CD4-positive, alpha-beta T cell treated with Interleukin-6 at 100 ng/mL for 8 hours (primary cell): ENCODE data around the gene MYO9B.
"Not testable (repeated sequence)": the region's sequence is repeated elsewhere in the genome, so short reads cannot be mapped to it uniquely, and the experiment has no call there.

Experiments
- DNase-seq: peaks from one replicate; pipeline ENCODE4 v3.0.0-alpha.2; 2020; ENCODE audit warnings: mixed read lengths, low spot score

Gene MYO9B

DNA sequence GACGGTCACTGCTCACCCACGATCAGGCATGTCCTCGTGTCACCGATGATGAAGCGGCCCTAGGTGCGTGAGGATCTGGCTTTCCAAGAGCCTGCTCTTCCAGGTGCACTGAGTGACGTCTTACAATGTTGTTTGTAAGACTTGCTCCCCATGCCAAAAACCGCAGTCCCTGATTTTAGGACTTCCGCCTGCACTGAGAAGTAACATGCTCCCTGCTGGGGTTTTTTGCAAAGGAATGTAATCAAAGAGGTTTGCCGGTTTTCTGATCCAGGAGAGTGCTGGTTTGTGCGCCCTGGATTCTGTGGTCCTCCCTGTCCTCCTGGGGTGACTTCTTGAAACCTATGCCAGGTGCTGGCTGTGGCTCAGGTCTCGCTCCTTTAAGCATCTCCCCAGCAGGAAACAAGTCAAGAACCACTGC is 38.8 kb downstream of the MYO9B start:
- DNase-seq: no peak

DNA sequence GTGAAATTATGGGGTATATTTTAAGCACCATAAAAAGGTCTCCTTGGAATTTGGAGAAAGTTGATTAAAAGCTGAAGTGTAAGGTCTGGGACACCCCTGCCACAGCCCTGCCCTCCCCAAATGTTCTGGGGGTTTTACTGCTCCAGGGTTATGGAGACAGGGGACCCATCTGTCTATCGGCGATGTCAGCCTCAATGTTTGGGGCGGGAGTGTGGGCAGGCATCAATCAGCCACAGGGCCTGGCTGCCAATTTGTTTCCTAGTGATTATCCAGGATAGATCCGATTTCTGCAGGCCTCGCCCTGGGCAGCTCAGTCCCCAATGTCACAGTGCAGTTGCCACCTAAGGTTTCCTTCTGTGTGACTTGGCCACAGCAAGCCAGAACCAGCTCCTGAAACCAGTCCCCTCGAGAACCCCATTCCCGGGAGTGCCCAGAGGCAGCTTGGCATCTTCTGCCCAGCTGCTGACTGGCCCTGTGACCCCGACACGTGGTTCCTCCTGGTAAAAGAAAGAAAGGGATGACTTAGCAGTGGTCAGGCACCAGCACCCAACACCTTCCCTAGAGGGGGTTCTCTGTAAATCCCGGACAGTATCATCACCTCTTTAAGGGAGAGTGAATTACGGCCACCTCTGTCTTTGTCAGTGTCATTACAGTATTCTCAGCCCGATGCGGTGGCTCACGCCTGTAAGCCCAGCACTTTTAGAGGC is 41.6 kb downstream of the MYO9B start:
- no peak for DNase-seq

DNA sequence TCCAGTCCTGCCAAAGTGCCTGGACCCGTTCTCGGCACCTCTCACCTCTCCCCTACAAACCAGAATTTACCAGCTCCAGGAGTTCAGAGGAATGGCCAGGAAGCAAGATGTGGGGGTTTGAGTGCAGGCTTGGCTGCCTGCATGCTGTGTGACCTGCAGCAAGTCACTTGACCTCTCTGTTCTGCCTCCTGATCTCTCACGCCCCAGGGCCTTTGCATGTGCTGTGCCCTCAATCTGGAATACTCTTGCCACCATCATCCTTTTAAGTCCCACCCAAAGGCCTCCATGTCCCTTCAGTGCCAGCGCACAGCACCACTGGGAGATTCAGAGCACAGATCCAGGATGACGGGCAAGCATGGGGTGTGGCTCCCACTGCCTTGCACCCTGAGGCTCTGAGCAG is 43.4 kb downstream of the MYO9B start:
- no peak for DNase-seq

DNA sequence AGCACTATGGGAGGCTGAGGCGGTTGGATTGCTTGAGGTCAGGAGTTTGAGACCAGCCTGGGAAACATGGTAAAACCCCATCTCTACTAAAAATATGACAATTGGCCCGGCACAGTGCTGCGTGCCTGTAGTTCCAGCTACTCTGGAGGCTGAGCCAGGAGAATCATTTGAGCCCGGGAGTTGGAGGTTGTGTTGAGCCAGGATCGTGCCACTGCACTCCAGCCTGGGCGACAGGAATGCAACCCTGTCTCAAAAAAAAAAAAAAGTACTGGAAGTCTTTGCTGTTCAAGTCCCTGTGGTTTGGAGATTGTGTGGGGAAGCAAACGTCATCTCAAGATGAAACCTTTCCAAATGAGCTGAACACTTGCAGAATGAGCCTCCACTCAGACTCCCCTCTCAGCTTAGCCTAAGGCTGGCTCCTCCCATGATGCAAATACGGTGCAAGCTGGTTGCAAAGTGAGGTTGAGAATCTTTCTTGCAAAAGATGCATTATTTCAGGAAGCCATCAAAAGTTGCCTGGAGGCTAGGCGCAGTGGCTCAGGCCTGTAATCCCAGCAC is 46.2 kb downstream of the MYO9B start:
- DNase-seq: no peak

DNA sequence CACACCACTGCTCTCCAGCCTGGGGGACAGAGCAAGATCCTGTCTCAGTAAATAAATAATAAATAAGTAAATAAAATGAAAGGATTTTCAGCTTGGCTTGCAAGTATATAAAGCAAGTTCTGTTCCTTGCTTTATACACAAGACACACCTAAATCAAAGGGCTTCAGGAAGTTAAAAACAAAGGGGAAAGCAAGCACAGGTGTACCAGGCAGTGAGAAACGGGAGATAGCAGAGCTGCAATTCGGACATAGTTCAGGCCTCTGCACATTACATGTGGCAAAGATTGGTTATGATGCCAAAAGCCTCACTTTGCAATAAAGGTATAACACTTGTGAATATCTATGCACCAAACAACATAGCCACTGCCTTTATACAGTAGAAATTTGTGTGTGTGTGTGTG is 47.5 kb downstream of the MYO9B start:
- DNase-seq: no peak

DNA sequence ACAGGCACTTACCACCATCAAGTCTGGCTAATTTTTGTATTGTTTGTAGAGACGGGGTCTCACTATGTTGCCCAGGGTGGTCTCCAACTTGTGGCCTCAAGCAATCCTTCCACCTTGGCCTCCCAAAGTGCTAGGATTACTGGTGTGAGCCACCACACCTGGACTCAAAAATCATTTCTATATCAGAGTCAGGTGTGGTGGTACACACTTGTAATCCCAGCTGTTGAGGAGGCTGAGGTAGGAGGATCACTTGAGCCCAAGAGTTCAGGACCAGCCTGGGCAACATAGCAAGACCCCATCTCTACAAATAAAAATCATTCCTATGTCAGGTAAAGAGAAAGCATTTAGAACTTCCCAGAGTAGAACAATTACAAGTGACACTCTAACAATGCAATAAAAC is 48.4 kb downstream of the MYO9B start:
- DNase-seq: no peak

DNA sequence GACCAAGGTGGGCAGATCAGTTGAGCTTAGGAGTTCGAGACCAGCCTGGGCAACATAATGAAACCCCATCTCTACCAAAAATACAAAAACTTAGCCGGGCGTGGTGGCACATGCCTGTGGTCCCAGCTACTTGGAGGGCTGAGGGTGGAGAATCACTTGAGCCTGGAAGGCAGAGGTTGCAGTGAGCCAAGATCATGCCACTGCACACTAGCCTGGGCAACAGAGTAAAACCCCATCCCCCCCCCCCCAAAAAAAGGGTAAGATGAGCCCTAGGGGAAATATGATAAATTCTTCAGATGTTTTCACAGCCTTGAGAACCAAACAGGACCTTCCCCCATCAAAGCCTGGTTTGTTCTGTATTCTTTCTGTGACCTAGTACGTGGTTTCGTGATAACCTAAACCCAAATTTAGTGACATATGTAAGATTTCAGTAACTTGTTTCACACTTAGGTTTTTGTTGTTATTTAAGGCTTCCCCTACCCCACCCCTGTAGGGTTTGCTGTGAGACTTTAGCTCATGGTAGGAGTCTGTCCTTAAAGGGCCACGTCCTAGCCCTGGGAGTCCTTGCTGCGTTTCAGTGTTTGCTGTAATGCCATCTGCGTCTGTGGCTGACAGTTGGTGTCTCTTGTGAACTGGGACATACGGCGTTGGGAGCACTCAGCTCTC is 49.6 kb downstream of the MYO9B start:
- DNase-seq: peak; percentile 52

DNA sequence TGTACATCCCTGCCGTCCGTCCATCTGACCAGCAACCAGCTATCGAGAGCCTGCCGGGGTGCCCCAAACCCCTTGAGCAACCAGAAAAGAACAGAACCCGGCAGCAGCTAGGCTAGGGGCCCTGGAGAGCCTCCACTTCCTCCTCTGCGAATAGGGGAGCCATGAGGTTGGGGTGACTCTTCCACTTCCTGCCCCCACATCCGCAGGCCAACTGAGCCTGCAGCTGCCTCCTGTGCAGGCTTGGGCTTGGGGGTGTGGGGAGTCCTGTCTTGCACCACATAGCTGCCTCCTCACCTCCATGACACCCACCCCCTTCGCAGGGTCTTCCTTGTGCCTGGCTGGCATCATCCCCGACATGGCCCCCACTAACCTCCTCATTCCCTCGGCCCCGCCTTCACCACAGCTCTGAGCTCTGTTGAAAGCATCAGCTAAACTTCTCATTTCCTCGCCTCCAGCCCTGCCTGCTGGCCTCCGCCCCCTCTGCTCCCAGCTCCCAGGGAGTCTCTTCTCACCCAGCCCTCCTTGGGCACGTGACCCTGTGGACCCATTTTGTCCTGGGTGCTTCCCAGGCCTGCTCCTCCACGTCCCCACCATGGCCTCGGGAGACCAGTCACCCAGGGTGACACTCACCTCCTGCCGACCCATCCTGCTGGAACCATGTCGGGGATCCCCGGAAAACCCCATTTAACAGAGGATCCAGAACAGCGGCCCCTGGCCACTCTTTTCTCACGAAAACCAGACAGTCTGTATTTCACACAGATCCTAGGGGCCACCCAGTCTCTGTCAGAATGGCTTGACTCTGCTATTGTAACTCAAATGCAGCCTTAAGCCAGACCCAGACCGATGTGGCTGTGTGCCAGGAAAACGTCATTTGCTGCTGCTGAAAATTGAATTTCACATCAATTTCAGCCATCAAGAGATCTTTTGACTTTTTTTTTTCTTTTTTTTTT is 50.4 kb downstream of the MYO9B start:
- peak; percentile 85 for DNase-seq

DNA sequence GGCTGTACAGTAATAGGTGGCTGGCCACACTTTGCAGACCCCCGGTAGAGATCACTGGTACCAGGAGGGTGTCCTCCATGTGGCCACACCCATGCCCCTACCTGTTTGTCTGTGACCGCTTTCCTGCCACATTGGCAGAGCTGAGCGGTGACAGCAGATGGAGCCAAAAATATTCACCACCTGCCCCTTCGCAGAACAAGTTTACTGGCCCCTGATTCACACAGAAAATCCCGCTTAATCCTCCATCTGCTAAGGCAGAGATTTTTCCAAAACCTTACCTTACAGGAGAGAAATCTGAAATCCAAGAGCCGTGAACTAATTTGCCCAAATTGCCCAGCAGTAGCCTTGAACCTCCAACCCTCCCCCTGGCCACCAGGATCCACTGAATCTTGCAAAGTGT is 52.1 kb downstream of the MYO9B start:
- no peak for DNase-seq

DNA sequence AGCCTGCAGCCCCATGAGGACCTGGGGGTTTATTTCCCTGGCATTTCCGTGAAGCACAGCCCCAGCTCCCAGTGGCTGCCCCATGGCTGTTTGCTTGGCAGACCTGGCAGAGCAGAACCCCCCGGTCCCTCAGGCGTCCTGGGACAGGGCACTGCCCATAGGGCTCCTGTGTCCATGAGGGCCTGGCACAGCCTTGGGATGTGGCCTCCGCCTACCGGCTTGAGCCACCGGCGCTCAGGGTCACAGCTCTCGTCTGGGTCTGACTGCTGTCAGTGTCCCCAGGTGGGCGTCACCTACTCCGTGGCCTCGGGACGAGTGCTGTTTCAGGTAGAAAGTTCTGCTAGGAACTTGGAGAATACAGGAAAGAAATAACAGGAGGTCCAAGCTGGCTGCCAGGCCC is 52.8 kb downstream of the MYO9B start:
- DNase-seq: no peak

DNA sequence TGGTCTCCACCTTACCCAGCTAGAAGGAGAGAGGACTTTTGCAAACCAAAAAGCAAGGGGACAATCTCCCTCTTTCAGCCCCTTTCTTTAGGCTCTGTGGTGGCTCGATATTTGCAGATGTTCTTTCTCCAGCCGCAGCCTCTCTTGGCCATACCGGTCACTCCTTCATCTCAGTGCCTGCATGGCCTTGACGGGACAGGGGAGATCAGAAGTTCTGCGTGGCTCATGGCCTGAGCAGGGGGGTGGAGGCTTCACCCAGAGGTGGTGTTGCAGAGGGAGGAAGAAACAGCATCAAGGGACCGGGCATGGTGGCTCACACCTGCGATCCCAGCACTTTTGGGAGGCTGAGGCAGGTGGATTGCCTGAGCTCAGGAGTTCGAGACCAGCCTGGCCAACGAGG is 53.2 kb downstream of the MYO9B start:
- DNase-seq: no peak

DNA sequence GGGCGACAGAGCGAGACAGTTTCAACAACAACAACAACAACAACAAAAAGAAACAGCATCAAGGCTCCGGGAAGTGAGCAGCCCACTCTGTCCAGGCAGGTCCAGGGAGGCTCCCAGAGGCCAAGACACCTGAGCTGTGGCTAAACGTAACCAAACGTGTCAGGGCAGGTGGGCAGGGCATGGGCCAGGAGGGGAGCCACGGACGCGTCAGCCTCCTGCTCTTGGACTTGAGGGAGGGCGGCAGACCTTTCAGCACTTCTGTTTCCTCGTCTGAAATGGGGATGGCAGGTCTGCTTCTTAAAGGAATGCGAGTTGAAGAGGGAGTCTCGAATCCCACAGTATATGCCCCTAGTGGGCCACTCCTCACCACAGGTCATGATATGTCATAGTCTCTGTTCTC is 53.8 kb downstream of the MYO9B start:
- no peak for DNase-seq

DNA sequence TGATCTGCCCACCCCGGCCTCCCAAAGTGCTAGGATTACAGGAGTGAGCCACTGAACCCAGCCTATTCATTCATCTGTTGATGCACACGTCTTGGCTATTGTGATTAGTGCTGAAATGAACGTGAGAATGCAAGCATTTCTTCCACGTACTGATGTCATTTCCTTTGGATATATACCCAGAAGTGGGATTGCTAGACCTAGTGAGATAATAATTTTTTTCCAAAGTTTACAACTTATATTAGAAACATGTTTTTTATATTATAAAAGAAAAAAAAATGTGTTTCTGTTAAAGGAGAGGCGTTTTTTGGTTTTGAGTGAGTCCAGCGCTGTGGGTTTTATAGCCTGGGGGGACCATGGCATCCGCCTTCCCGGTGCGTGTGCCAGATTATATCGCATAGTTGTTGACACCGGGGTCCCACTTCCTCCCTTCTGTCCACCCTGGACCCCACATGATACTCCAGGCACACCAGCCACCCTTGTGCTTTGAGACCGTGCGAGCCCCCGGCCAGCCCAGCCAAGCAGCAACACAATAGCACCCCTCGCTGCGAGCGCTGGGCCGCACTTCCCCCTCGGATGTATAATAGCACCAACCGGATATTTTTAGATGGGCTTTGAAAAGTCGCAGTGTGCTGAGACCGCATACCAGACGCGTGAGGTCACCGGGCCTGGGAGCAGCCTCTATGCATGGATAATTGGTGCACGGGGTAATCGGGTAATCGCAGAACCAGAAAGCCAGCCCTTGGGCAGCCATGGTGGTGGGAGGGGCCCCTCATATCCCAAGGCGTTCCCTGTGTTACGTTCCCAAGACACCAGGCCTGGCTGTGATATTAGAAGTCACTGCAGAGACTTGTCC is 59.6 kb downstream of the MYO9B start:
- peak; percentile 19 for DNase-seq

DNA sequence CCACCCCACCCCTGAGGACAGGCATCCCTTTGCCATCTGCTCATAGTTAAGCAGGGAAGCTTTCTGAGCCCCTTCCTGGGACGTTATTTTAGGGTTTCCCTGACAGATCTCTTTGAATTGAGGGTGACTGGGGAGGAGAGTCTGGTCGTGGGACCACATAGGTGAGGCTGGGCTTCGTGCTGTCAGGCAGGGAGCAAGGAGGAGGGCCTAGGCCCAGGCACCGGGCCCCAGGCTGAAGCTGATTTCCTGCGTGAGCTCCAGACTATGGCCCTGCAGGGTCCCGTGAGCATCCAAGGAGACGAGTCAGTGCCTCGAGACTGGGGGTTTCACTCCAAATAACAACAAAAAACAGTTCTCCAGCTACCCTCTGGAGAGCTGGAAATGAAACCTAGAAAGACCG is 60.4 kb downstream of the MYO9B start:
- no peak for DNase-seq

DNA sequence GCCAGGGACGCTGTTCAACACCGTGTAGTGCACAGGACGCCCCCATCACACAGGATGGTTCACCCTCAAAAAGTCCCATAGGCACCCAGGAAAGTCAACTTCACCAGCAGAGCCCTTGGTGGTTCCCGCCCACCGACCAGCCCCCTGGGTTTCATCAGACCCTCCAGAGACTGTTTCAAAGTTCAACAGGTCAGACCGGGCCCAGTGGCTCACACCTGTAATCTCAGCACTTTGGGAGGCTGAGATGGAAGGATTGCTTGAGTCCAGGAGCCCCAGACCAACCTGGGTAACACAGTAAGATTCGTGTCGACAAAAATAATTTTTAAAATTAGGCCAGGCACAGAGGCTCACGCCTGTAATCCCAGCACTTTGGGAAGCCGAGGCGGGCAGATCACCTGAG is 61.0 kb downstream of the MYO9B start:
- no peak for DNase-seq

DNA sequence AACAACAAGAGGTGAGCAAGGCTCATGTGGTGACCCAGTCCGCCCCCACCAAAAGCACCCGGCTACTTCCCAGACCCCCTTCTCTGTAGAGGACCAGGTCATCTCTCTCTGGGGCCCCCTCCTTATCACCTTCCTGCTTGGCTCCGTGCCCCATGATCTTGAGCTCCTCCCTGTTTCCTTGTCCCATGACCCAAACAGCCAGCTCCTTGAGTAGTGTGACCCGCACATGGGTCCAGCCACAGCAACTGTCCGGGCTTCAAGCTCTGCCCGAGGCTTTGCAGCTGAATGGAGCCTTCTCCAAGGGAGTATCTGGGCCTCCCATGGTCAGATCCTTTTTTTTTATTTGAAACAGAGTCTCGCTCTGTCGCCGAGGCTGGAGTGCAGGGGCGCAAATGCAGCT is 61.8 kb downstream of the MYO9B start:
- no peak for DNase-seq

DNA sequence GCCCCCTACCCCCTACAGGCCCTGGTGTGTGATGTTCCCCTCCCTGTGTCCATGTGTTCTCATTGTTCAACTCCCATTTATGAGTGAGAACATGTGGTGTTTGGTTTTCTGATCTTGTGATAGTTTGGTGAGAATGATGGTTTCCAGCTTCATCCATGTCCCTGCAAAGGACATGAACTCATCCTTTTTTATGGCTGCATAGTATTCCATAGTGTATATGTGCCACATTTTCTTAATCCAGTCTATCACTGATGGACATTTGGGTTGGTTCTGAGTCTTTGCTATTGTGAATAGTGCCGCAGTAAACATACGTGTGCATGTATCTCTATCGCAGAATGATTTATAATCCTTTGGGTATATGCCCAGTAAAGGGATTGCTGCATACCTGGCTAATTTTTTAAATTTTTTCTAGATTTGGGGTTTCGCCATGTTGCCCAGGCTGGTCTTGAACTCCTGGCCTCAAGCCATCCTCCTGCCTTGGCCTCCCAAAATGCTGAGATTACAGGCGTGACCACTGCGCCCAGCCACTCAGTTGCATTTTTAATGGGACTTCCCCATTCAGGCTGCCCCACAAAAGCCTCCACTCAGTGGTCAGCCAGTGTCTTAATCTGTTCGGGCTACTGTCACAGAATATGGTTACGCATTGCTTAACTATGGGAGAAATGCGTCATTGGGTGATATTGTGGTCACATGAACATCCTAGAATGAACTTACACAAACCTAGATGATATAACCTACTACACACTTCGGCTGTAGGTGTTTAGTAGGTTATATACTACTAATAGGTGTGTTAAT is 62.7 kb downstream of the MYO9B start:
- not testable (repeated sequence) for DNase-seq

DNA sequence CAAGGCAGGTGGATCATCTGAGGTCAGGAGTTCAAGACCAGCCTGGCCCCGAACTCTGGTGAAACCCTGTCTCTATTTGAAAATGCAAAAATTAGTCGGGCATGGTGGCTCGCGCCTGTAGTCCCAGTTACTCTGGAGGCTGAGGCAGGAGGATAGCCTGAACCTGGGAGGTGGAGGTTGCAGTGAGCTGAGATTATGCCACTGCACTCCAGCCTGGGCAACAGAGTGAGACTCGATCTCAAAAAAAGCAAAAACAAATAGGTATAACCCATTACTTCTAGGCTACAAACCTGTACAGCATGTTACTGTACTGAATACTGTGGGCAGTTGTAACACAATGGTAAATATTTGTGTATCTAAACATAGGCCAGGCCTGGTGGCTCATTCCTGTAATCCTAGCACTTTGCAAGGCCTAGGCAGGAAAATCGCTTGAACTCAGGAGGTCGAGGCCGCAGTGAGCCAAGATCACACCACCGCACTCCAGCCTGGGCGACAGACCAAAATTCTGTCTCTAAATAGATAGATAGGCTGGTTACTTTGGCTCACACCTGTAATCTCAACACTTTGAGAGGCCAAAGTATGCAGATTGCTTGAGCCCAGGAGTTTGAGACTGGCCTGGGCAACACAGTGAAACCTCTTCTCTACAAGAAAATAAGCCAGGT is 63.5 kb downstream of the MYO9B start:
- no peak for DNase-seq

DNA sequence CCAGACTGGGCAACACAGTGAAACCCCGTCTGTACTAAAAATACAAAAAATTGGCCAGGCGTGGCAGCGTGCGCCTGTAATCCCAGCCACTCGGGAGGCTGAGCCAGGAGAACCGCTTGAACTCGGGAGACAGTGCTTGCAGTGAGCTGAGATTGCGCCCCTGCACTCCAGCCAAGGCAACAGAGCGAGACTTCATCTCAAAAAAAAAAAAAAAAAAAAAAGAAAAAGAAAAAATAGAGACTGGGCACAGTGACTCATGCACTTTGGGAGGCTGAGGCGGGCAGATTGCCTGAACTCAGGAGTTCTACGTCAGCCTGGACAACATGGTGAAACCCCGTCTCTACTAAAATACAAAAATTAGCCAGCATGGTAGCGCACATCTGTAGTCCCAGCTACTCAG is 69.2 kb downstream of the MYO9B start:
- not testable (repeated sequence) for DNase-seq
